GM19438 (cell line): ENCODE measurements around the gene GPR78.

Experiments
- ATAC-seq: cut with Tn5 transposase; IDR thresholded peaks from one replicate; pipeline ENCODE4 v1.9.1; 2021; ENCODE audit warnings: low read depth; ENCODE audit not compliant: unreplicated experiment

Gene GPR78

DNA sequence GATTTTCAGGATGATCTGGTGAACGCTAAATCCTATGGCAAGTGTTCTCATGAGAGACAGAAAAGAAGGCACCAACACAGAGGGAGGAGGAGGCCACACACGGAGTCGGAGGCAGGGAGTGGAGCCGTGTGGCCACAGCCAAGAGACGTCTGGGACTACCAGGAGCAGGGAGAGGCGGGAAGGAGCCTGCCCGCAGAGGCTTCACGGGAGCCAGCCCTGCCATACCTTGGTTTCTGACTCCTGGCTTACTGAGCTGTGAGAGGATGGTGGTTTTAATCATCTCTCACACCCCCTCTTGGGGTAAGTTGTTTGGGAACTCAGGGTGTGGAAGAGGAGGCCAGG is 33.5 kb upstream of the GPR78 start:
- no peak for ATAC-seq

- ATAC-seq, result no peak
Measured at GRCh38 chr4:8547108-8547911, 32.9 kb upstream of the GPR78 start.

- ATAC-seq, result no peak
Measured at GRCh38 chr4:8547912-8548730, 32.1 kb upstream of the GPR78 start.

DNA sequence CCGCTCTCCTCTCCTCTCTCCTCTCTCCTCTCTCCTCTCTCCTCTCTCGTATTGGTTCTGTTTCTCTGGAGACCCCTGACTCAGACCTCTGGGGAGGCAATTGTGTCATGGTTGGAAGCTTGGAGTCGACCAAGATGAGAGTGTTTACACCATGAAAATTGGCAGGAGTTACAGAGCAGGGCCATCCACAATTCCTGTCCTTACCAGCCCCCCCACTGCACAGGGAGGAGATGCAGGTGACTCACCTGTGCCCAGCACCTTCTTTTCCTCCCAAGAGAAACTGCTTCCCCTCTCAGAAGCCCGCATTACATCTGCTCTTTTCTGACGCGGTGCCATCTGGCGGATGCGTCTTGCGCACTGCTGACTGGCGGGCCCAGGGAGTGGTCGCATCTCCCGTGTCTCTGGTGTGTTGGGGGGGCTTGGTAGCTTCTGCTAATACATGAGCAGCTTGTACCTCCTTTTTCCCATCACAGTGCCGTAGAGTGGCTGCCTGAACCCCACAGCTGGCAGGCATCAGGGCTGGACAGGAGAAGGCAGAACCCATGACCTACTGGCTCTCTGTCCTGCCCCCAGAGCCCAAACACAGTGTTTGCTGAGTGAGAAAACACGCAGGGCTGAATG is 31.4 kb upstream of the GPR78 start:
- ATAC-seq, result no peak

DNA sequence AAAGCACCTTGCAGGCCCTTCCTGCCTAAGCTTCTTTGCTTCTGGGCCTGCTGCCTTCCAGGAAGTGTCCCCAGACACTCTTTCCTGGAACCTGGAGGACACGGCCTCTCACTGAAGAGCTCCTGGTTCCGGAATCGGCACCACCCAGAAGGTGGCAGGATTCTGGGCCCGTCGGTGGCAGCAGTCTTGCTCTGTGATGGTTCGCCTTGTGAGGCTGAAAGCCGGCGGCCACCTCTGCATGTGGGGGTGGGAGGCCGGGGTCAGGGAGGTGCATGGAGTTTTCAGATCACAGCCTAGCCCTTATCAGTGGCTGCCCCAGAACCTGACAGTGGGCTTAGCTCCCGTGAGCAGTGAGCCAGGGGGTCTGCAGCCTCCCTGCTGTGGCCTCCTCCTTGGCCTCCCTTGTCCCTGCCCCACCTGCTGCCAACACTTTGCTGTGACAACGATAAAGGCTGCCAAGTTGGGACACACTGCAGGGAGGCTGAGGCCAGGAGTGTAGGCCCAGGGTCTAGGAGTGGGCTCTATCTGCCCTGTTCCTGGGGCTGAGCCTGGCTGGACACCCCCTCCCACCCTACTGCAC is 30.8 kb upstream of the GPR78 start:
- no peak for ATAC-seq

DNA sequence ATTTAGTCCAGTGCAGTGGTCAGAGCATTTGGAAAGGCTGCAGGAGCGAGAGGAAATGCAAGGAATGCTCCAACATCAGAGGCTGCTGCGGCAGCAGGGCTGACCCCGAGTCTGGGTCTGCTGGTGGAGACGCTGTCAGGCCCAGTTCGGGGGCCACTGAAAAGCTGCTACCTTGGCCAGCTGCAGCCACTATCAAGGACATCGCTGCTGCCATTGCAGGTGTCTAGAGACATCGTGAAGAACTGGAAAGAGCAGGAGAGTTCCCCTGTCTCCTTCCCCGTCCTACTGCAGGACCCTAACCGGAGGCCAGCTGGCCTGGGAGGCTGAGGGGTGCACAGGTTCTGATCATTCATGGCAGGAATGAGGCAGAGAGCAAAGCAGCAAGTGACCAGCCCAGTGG is 29.5 kb upstream of the GPR78 start:
- ATAC-seq, result no peak

- no peak for ATAC-seq
Measured at GRCh38 chr4:8552024-8552423, 28.2 kb upstream of the GPR78 start.

DNA sequence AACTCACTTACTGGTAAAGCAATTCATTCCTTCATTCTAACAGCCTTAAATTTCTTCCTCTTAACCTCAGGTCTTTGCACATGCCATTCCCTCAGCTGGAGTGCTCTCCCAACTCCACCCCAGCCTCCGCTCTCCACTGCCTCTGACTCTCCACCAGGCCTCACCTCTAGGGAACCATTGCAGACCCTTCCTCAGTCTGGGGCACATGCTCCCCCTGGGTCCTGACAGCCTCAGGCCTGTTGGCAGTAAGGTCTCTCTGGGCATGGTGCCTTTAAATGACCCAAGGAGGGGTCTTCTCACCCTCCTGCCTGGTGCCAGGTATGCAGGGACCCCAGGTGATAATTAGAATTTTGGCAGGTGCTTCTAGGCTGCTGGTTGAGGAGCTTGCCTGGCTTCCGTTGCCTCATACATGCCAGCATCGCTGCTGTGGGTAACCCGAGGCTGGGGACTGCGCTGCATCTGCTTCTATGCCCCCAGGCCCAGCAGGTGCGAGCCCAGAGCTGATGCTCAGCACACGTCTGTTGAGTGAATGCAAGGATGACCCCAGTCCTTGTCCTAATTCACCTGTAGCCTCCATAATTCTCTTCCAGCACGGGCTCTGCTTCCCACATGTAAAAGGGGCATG is 27.5 kb upstream of the GPR78 start:
- no peak for ATAC-seq

DNA sequence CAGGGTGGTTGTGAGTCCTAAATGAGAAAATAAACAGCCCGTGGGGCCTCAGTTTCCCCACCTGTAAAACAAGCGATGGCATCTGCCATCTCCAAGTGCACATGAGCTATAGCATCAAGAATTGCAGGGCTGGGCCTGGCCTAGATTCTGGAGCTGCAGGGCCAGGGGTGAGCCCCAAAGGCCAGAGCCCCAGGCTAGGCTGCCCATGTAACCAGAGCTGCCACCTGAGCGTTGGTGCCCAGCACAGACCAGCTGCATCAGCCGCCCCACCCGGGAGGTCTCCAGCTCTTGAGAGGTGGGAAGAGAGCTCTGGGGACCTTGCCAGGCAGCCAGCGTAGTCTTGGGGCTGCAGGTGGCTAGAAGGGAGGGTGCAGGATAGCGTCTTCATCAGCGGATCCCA is 27.0 kb upstream of the GPR78 start:
- no peak for ATAC-seq

DNA sequence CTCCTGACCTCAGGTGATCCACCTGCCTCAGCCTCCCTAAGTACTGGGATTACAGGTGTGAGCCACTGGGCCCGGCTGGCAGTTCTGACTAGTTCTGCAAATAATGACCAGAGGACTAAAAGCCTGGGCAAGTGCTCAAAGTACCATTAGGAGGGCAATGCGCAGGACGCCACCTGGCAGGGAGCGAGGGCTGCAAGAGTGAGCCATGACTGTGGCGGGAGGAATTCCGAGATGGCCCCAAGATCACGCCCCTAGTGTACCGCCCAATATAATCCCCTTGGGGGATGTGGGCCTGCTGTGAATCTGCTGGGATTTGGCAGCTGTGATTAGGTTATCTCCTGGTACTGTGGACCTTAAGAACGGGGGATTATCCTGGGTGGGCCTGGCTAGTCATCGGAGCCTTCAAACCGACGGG is 26.2 kb upstream of the GPR78 start:
- ATAC-seq, result no peak

- no peak for ATAC-seq
Measured at GRCh38 chr4:8554555-8555100, 25.6 kb upstream of the GPR78 start.

DNA sequence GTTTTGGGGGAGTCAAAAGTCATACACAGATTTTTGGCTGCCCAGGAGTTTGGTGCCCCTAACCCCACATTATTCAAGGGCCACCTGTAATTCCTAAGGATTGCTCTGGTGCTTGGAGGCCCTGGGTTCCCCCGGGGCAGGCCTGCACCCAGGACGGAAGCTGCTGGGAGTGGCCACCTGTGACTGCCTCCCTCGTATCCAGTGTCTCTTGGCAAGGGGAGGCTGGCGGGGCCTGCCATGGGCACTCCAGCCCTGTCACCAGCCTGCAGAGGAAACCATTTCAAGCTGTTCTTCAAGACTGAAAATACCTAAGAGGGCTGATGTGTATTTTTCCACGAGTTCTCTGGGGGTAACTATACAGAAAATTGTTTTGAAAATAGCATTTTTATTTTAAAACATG is 24.5 kb upstream of the GPR78 start:
- ATAC-seq, result no peak

DNA sequence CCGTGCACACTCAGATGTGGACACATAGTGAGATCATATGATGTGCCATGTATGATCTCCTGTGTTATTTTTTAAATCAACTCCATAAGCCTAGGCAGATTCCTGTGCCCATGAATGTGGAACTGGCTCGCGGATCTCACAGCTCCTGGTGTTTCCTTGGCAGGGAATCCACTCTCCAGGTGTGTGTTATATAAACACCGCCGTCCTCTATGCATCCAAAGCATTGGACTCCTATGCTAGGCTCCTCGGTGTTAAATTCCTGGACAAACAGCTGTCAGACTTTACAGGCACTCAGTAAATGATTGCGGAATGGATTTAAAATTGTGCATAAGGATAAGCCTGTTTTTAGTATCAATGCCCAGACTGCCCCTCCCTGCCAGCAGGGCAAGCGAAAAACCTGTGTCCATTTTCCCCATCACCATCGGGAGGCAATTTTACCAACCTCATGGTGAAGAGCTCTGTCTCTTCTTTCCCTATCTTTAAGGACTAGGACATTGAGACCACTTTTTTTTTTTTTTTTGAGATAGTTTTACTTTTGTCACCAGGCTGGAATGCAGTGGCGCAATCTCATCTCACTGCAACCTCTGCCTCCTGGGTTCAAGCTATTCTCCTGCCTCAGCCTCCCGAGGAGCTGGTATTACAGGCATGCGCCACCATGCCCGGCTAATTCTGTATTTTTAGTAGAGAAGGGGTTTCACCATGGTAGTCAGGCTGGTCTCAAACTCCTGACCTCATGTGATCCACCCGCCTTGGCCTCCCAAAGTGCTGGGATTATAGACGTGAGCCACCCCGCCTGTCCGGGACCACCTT is 23.6 kb upstream of the GPR78 start:
- no peak for ATAC-seq

DNA sequence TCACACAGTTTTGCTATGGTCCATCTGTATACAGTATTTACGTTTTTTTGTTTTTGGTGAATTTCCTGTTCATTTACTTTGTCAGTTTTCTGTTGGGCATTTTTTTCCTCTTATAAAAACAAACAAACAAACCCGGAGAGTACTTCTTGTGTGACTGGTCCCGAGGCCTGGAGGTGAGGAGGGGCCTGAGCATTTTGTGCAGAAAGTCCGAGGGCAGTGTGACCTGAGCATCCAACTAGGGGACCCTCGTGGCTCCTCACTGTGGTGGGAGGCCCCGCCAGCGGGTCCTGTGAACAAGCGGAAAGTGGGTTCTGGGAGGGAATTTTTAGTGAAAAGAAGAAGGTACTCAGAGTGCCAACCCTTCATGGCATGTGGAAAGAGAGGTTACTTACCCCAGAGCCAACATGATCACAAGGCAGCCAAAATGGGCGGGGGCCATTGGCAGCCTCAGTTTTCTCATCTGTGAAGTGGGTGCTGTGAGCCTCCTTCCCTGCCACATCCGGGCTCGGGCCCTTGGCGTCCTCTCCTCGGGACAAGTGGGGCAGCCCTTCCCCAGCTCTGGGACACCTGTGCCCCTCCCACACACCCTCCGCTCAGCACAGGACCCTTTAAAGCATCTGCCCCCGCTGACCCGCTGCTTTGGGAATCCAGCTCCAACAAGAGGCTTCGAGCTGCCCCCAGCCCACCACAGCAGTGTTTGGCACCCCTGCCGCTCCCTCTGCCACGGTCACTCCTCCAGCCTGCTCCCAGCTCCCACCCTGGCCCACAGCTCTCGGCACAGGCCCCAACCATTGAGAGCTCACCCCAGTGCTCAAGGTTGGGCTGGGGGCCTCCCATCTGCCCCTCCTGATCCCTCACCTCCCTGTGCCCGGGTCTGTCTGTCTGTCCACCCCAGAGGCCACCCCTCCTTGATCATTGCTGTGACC is 22.8 kb upstream of the GPR78 start:
- no peak for ATAC-seq

DNA sequence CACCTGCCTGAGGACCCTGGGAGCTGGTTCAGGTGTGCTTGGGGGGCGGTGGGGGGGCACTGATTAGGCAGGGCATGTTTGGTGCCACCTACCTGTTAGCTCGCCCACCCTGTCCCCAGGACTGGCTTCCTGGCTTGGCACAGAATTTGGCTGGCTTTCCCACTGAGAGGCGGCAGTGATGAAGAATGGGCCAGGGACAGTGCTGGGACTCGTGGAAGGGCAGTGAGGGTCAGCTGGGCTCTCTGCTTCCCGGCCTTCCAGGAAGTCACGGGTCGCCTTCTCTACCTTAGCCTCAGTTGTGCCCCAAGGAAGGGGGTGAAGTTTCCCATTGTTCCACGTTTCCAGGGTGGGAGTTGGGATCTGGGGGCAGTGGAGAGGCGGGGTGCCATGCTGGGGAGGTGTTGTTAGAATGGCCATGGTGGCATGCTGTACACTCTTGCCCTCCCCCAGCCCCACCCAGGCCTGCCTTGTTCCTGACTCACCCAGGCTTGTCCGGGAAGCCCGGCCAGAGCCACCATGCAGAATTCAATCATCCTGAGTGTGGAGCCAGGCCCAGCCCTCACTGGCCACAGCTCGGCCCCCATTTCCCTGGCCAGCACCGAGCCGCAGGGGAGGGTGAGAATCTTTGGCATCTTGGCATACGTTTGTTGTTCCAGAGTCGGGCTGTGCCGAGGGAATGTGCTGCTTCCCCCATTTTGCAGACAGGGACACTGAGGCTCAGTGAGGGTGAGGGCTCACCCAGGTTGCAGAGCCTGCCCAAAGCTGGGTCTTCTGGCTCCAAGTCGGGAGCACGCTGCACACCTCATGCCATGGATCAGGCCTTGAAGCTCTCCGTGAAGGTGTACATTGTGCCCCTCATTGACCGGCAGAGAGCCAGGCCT is 21.9 kb upstream of the GPR78 start:
- ATAC-seq, result no peak

- ATAC-seq, result no peak
Measured at GRCh38 chr4:8559011-8559410, 21.2 kb upstream of the GPR78 start.

DNA sequence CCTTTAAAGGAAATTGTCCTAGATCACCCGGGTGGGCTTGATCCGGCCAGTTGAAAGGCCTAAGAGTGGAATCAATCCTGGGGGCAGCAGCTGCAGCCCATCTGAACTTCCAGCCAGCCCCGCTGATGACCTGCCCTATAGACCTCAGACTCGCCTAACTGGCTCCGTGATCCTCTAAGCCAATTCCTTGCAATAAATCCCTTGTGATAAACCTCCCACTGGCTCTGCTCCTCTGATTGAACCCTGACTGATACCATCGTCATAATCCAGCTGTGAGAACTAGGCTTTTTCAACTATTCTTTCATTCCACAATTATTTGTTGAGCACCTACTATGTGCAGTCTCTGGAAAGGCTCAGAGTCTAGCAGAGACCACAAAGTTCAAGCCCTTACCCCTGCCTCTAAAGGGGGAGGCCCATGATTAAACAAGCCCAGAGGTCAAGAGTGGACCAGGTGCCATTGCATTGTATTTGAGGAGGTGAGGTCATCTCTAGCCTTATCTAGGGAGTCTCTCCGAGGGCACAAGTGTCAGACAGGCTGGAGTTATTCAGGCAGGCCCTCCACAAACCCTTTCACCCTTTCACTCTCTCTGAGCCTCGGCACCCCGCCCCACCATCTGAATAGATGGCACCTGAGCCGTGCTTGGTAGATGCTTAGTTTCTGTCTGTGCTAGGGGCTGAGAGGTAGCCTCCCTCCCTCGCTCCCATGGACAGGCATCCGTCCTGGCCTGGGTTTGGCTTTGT is 20.5 kb upstream of the GPR78 start:
- ATAC-seq, result no peak
